DND-41 (cell line): ENCODE results near the gene BCL2L2.
A peak's percentile ranks its signal among the peaks of the same experiment; 100 is the strongest.

Experiments used
- ATAC-seq: fragments of 200-7000 bp; cut with Tn5 transposase; 3 replicates; pipeline ENCODE4 v1.9.1; 2021; ENCODE audit warnings: low read depth; ENCODE audit not compliant: insufficient read depth
- DNase-seq: peaks from one replicate; pipeline ENCODE4 v3.0.0-alpha.2; 2020
- H2AFZ ChIP-seq: 2 replicates; pipeline ENCODE4 v1.6.0; 2012; ENCODE audit warnings: low read depth, low read length
- H3K27ac ChIP-seq: 2 replicates; pipeline ENCODE4 v1.5.1; 2012; ENCODE audit warnings: low read length, inconsistent platforms
- H3K27me3 ChIP-seq: fragments of 200-600 bp; sonication (generic); 2 replicates; pipeline ENCODE4 v1.6.0; 2012; ENCODE audit warnings: low read length, mild to moderate bottlenecking, inconsistent platforms; ENCODE audit not compliant: insufficient read depth, poor library complexity
- H3K36me3 ChIP-seq: 2 replicates; pipeline ENCODE4 v1.5.1; 2012; ENCODE audit warnings: low read length, inconsistent platforms; ENCODE audit not compliant: insufficient read depth
- H3K4me1 ChIP-seq: 2 replicates; pipeline ENCODE4 v1.5.1; 2012; ENCODE audit warnings: mild to moderate bottlenecking, low read length; ENCODE audit not compliant: insufficient read depth
- H3K4me2 ChIP-seq: 2 replicates; pipeline ENCODE4 v1.6.0; 2012; ENCODE audit warnings: mild to moderate bottlenecking, moderate library complexity, low read length, inconsistent platforms; ENCODE audit not compliant: insufficient read depth
- H3K4me3 ChIP-seq, 2 experiments: fragments of 200-600 bp in 1 of 2; shearing (Covaris generic) in 1 of 2; 2 replicates each; pipeline ENCODE4 v1.5.1; 2012 to 2016; ENCODE audit warnings: inconsistent platforms in 2 of 2, low read length in 2 of 2, mild to moderate bottlenecking in 2 of 2, low read depth in 1 of 2, moderate library complexity in 1 of 2
- H3K79me2 ChIP-seq: 2 replicates; pipeline ENCODE4 v1.6.0; 2012; ENCODE audit warnings: low read length, inconsistent platforms; ENCODE audit not compliant: insufficient read depth
- H3K9ac ChIP-seq: 2 replicates; pipeline ENCODE4 v1.6.0; 2012; ENCODE audit warnings: low read depth, mild to moderate bottlenecking, inconsistent platforms, low read length, moderate library complexity
- H3K9me3 ChIP-seq: 2 replicates; pipeline ENCODE4 v1.5.1; 2012; ENCODE audit warnings: low read length, moderate library complexity, mild to moderate bottlenecking, inconsistent platforms; ENCODE audit not compliant: insufficient read depth, severe bottlenecking
- H4K20me1 ChIP-seq: 2 replicates; pipeline ENCODE4 v1.6.0; 2012; ENCODE audit warnings: low read length; ENCODE audit not compliant: insufficient read depth
- CTCF ChIP-seq: IDR thresholded peaks from 2 replicates; pipeline ENCODE4 v1.5.1; 2012; ENCODE audit warnings: borderline replicate concordance, low read length, moderate library complexity, mild to moderate bottlenecking; ENCODE audit not compliant: poor library complexity, severe bottlenecking; ENCODE audit errors: extremely low read depth
- EZH2 ChIP-seq: IDR thresholded peaks from 3 replicates; pipeline ENCODE4 v1.6.1; 2012; ENCODE audit warnings: borderline replicate concordance, low read depth, mild to moderate bottlenecking, moderate library complexity, low read length, inconsistent platforms; ENCODE audit not compliant: severe bottlenecking

BCL2L2 gene

DNA sequence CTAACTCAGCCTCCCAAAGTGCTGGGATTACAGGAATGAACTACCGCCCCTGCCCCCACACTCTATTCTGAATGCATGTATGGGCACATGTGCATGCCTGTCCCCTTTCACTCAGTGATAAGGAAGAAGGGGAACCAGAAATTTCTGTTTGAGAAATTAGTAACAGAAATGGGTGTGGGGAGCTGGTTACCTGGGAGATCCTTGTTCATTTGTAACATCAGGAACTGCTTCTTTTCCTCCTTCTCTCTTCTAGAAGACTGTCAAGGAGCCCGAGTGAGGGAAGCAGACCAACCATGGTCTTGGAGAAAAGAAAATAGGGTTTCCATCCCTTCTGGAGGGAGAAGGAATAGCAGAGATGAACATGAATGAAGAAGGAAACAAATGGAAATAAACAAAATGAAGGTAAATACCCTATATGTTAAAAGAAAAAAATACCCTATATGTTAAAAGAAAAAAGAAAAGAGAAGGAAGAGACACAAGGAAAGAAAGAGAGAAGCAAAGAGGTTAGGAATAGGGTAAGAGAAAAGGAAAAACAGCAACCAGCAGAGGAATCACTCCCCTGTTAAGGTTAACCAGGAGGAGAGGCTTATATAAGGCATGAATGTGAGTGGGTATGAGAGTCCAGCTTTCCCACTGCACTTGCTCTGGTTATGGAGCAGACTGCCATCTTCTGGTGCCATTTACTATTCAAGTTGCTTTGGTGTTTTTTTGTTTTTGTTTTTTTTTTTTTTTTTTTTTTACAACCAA, 7.2 kb upstream of the BCL2L2 start:
- Histone ChIP-seq H2AFZ (no peak overlapping the region), H3K27me3 (no peaks in the 10 kb centered on the region), H3K9ac (peak overlapping the region; percentile 90; the same call in 1 of the 2 replicates), H3K4me3 (no peak overlapping the region), H3K27ac (no peak overlapping the region), H3K36me3 (peaks cover 35% of the 10 kb centered on the region), H3K9me3 (no peaks in the 10 kb centered on the region), H4K20me1 (no peaks in the 10 kb centered on the region), H3K79me2 (peaks cover 16% of the 10 kb centered on the region), H3K4me1 (peaks cover 37% of the 10 kb centered on the region), H3K4me2 (peak overlapping the region; percentile 98; the same call in 1 of the 2 replicates)
- no peak for DNase-seq
- no peak for ATAC-seq
- TF ChIP-seq CTCF (peak; percentile 32), EZH2 (no peak)

DNA sequence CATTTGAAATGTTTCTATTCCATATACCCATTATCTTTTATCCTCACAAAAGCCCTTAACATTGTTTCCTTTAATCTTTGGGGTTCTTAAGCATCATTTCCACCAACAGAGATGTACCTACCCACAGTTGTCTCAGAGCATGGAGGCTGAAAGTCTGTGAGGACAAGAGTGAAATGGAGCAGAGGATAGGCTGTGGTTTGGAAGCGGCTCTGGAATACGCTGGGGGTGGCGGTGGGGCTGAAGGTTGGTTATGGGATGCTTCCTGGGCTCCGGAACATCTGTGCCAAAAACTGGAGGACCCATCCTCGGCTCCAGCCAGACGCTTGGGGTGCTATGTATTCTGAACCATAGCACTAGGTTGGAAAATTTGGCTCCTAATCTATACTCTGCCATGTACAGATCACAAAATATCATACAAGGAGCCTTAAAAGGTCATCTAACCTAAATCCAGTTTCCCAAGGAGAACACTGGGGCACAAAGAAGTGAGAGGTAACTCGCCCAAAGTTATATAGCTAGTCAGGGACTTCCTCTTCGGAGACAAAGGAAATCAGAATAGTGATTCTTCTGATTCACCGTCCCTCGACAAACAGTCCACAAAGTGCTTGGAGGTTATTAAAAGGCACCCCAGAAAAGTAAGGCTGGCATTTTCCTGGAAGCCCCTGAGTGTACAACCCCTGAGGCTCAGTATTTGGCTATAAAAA, 6.5 kb upstream of the BCL2L2 start:
- Histone ChIP-seq H3K9me3 (no peaks in the 10 kb centered on the region), H3K36me3 (peaks cover 35% of the 10 kb centered on the region), H3K4me2 (peak overlapping the region; percentile 98), H3K4me1 (peaks cover 38% of the 10 kb centered on the region), H3K4me3 (peak overlapping the region; percentile 70 to 87), H3K79me2 (peaks cover 16% of the 10 kb centered on the region), H3K9ac (peak overlapping the region; percentile 90), H4K20me1 (no peaks in the 10 kb centered on the region), H3K27ac (peak overlapping the region; percentile 89), H3K27me3 (no peaks in the 10 kb centered on the region), H2AFZ (peak overlapping the region; percentile 82; the same call in 1 of the 2 replicates)
- DNase-seq (no peak), ATAC-seq (no peak)
- TF ChIP-seq CTCF = no peak
- no peak for TF ChIP-seq EZH2

- Histone ChIP-seq H4K20me1 (no peaks in the 10 kb centered on the region), H3K4me2 (peak overlapping the region; percentile 98), H2AFZ (peak overlapping the region; percentile 82), H3K4me1 (peaks cover 40% of the 10 kb centered on the region), H3K27me3 (no peaks in the 10 kb centered on the region), H3K27ac (peak overlapping the region; percentile 89), H3K4me3 (peak overlapping the region; percentile 70 to 87), H3K79me2 (peaks cover 16% of the 10 kb centered on the region), H3K36me3 (peaks cover 35% of the 10 kb centered on the region), H3K9ac (peak overlapping the region; percentile 90), H3K9me3 (no peaks in the 10 kb centered on the region)
- ATAC-seq = no peak
- TF ChIP-seq CTCF (no peak), EZH2 (no peak)
- no peak for DNase-seq
These were observed 5.9 kb upstream of the BCL2L2 start for GRCh38 chr14:23300687-23301223.
